Tibial artery (tissue), 4 donors: ENCODE results near the gene ADORA1.

ENCODE experiments used
- DNase-seq, 2 donors: peaks; one replicate each; pipeline ENCODE4 v3.0.0-alpha.2; 2019
- H3K27ac ChIP-seq, 2 donors: fragments of 200-600 bp; sonication (generic) in 1 of 2; 1 replicate in 1 of 2; 2 replicates in 1 of 2; pipeline ENCODE4 v1.5.1; 2018 to 2019; ENCODE audit warnings: mild to moderate bottlenecking in 1 of 2
- H3K27me3 ChIP-seq, 2 donors: fragments of 200-600 bp; sonication (generic) in 1 of 2; one replicate each; pipeline versions ENCODE4 v1.5.1 to v1.6.0; 2016 to 2019
- H3K36me3 ChIP-seq, 3 donors: fragments of 200-600 bp; sonication (generic) in 2 of 3; one replicate each; pipeline ENCODE4 v1.5.1; 2016 to 2019; ENCODE audit warnings: mild to moderate bottlenecking in 2 of 3
- H3K4me1 ChIP-seq, 4 donors: fragments of 200-600 bp; sonication (generic) in 2 of 4; 1 replicate in 3 of 4; 2 replicates in 1 of 4; pipeline ENCODE4 v1.5.1; 2016 to 2019
- H3K4me3 ChIP-seq, 2 donors: fragments of 200-600 bp; sonication (generic) in 1 of 2; 1 replicate in 1 of 2; 2 replicates in 1 of 2; pipeline ENCODE4 v1.5.1; 2018 to 2019; ENCODE audit warnings: mild to moderate bottlenecking in 2 of 2
- H3K9me3 ChIP-seq, 3 donors: fragments of 200-600 bp; sonication (generic) in 1 of 3; one replicate each; pipeline ENCODE4 v1.5.1; 2016 to 2019
- intact Hi-C: fragments of 100-400 bp; cut with DNase I; formaldehyde crosslinking; loops from one replicate; pipeline ENCODE4 v1.15.0; 2023; ENCODE audit warnings: low total_unique reads
- TF ChIP-seq, protein P1 (sequence below), 2 experiments: fragments of 200-600 bp in 1 of 2; fragments of 450-650 bp in 1 of 2; IDR thresholded peaks; one replicate each; pipeline ENCODE4 v1.5.1; 2017 to 2019; ENCODE audit warnings: antibody characterized with exemption in 2 of 2, mild to moderate bottlenecking in 1 of 2, moderate library complexity in 1 of 2

The ADORA1 gene

DNA sequence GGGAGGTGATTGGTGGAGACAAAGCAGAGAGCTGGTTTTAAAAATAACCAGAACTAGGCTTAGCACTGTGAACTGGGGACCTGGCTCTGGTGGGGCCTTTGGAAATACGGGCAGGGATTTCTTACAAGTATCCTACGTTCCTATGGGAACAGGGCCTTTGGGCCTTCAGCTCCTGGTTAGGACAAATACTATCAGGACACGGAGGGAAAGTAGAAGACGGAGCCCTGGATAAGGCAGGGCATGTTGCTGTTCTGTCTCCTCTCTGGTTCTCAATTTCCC, 36.4 kb upstream of the ADORA1 start:
- intact Hi-C loops: no loop called here
- DNase-seq: no peak
- Histone ChIP-seq H3K27me3 (peaks cover 0 to 17% of the 10 kb centered on the region in 2 donors), H3K9me3 (peaks cover 4 to 19% (median 13%) of the 10 kb centered on the region in 3 donors), H3K4me3 (no peak overlapping the region), H3K36me3 (no peaks in the 10 kb centered on the region), H3K4me1 (no peaks in the 10 kb centered on the region), H3K27ac (no peak overlapping the region)
- TF ChIP-seq, protein P1, sequence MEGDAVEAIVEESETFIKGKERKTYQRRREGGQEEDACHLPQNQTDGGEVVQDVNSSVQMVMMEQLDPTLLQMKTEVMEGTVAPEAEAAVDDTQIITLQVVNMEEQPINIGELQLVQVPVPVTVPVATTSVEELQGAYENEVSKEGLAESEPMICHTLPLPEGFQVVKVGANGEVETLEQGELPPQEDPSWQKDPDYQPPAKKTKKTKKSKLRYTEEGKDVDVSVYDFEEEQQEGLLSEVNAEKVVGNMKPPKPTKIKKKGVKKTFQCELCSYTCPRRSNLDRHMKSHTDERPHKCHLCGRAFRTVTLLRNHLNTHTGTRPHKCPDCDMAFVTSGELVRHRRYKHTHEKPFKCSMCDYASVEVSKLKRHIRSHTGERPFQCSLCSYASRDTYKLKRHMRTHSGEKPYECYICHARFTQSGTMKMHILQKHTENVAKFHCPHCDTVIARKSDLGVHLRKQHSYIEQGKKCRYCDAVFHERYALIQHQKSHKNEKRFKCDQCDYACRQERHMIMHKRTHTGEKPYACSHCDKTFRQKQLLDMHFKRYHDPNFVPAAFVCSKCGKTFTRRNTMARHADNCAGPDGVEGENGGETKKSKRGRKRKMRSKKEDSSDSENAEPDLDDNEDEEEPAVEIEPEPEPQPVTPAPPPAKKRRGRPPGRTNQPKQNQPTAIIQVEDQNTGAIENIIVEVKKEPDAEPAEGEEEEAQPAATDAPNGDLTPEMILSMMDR (IDR thresholded peaks at IDR 0.05): no peak

DNA sequence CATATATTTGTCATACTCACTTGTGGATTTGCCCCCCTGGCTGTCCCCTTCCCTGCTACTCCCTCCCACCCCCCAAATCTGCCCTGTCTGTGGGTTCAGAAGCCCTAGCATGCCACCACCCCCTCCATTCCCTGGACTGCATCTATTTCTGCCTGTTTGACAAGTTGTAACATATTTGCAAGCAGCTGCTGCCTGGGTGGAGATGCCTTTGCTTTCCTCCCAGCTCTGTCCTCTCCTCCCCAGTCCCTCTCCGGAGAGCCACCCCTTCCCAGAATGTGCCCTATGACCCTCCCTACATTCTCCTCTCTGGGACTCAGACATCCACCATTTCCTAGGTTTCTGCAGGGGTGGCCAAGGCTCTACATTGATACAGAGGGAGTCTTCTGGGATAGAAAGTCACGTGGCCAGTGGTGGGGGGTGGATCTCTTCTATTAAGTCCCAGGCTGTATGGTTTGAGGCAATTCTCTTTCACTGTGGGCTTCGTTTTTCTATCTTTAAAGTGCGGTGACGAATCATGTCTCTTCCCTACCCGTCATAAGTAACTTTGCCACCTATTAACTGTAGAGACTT, 35.7 kb upstream of the ADORA1 start:
- Histone ChIP-seq H3K27ac (no peak overlapping the region), H3K27me3 (peaks cover 0 to 17% of the 10 kb centered on the region in 2 donors), H3K9me3 (peaks cover 4 to 19% (median 13%) of the 10 kb centered on the region in 3 donors), H3K36me3 (no peaks in the 10 kb centered on the region), H3K4me3 (no peak overlapping the region), H3K4me1 (no peaks in the 10 kb centered on the region)
- DNase-seq: no peak
- TF ChIP-seq, protein P1 (IDR thresholded peaks at IDR 0.05): no peak
- intact Hi-C loops: no loop called here

DNA sequence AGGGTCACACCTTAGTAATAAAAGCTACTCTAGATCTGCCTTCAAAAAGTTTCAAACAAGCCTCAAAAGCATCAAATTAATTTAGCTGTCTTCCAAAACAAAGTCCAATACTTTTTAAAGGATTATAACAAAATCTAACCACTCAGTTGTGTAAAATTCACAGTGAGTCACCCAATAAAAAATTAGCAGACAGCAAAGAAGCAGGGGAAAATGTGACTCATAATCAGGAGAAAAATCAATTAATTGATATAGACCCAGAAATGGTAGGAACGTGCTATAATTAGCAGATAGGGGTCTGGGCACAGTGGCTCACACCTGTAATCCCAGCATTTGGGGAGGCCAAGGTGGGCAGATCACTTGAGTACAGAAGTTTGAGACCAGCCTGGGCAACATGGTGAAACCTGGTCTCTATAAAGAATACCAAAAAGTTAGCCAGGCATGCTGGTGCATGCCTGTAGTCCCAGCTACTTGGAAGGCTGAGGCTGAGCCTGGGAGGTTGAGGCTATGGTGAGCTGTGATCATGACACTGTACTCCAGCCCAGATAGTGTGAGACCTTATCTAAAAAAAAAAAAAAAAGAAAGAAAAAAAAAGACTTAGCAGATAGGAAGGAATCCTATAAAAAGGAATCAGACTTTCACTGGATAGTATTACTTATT, 33.6 kb upstream of the ADORA1 start:
- no peak overlapping the region for H3K4me3 ChIP-seq
- no peaks in the 10 kb centered on the region for H3K4me1 ChIP-seq
- no peaks in the 10 kb centered on the region for H3K36me3 ChIP-seq
- DNase-seq: no peak
- intact Hi-C loops: no loop called here
- TF ChIP-seq, protein P1 (IDR thresholded peaks at IDR 0.05): no peak
- H3K9me3 ChIP-seq: peaks cover 4 to 19% (median 13%) of the 10 kb centered on the region in 3 donors
- peaks cover 0 to 11% of the 10 kb centered on the region in 2 donors for H3K27me3 ChIP-seq
- no peak overlapping the region for H3K27ac ChIP-seq

DNA sequence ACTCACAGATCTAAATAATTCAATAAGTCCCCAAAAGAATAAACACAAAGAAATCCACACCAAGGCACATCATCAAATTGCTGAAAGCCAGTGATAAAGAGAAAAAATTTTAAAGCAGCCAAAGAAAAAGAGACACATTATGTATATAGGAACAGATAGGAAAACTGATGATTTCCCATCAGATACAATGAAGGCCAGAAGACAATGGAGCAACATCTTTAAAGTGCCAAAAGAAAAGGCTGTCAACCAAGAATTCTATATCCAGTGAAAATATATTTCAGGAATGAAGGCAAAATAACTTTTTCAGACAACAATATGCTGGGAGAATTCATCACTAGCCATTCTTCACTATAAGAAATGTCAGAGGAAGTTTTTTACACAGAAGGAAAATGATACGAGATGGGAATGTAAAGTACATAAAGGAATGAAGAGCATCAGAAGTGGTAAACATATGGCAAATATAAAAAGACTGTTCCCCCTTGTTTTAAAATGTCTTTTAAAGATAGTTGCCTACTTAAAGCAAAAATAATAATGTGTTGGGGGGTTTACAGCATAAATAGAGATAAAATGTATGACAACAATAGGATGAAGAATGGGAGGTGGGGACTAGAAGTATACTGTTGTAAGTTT, 32.4 kb upstream of the ADORA1 start:
- Histone ChIP-seq H3K36me3 (no peaks in the 10 kb centered on the region), H3K4me3 (no peak overlapping the region), H3K9me3 (peaks cover 4 to 19% (median 13%) of the 10 kb centered on the region in 3 donors), H3K4me1 (no peaks in the 10 kb centered on the region), H3K27me3 (peaks cover 0 to 6% of the 10 kb centered on the region in 2 donors), H3K27ac (no peak overlapping the region)
- DNase-seq: no peak
- TF ChIP-seq, protein P1 (IDR thresholded peaks at IDR 0.05): no peak
- intact Hi-C loops: no loop called here

DNA sequence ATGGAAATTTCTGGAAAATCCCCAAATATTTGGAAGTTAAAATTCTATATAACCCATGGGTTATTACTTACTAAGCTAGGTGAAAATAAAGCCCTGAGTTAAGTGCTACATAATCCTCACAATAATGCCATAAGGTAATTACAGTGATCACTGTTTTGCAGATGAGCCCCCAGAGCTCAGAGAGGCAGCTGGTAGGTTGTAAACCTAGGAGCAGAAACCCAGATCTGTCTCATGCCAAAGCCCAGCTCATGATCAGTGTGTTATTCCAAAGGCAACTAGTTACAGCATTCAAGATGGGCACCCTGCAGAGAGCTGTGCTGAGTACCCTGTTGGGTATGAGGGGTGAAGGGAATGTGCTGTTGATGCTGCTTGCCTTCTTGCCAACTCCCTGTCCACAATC, 31.0 kb upstream of the ADORA1 start:
- TF ChIP-seq, protein P1 (IDR thresholded peaks at IDR 0.05): no peak
- Histone ChIP-seq H3K9me3 (peaks cover 4 to 19% (median 13%) of the 10 kb centered on the region in 3 donors), H3K4me3 (no peak overlapping the region), H3K27me3 (peaks cover 0 to 7% of the 10 kb centered on the region in 2 donors), H3K27ac (no peak overlapping the region), H3K36me3 (no peaks in the 10 kb centered on the region), H3K4me1 (no peaks in the 10 kb centered on the region)
- intact Hi-C loops: no loop called here
- no peak for DNase-seq
